Measurements from ENCODE around the gene MPPED2.

Gene MPPED2

DNA sequence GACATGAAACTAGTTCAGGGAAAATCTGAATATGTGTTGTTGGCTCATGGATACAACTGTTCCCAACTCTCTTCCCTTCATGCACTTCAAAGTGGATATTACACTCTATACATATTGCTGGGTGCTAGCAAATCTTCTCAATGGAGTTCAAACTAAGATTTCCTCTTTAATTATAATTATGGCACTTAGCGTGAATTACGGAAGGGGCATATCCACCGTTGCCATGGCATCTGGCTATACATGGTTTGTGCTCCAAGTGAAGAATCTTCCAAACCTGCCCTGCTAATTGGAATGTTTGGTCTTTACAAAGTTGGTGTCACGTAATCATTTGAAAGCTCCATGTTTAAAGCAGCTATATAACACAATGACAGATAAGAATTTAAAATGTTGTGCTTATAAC is 5.6 kb downstream of the MPPED2 start:
- H3K4me3 ChIP-seq (ENCODE audit: low read depth, low read length): no peak overlapping the region
- no peak for TF ChIP-seq CTCF (IDR thresholded peaks at IDR 0.05; ENCODE audit: insufficient read depth, low read depth, low read length, missing control alignments)
- no peak for DNase-seq (ENCODE audit: low read depth)

DNA sequence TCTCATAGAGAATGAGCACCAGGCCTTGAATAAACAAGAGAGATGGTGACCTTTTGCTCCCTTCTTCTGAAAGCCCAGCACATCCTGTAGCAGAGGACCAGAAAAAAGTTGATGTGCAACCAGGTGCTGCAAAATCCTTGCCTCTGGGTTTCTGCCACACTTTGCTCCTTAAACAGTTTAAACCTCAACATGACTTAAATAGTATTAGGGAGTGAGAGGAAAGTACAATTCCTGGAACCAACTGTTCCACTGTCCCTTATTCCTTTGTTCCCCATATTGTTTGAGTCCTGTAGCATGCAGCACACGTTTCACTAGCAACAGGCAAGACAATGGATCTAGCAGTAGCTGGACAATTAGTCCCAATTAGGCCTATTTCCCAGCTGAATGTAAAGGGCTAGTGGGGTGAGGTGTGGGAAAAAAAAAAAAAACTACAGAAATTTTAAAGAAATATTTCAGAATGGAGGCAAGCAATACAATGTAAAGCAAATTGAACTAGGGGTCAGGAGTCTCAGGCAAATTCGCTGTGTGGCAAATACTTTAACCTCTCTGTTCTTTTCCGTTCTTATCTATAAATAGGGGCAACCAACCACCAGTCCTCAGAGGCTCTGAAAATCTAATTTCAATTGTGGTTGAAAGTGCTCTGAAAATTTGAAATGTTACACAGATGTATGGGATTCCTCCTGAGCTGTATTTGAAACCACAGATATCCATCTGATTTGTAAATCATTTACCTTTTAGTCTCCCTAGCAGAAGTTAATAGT is 6.6 kb downstream of the MPPED2 start:
- no peak for DNase-seq (ENCODE audit: low read depth)
- H3K4me3 ChIP-seq (ENCODE audit: low read depth, low read length): no peak overlapping the region
- no peak for TF ChIP-seq CTCF (IDR thresholded peaks at IDR 0.05; ENCODE audit: insufficient read depth, low read depth, low read length, missing control alignments)

DNA sequence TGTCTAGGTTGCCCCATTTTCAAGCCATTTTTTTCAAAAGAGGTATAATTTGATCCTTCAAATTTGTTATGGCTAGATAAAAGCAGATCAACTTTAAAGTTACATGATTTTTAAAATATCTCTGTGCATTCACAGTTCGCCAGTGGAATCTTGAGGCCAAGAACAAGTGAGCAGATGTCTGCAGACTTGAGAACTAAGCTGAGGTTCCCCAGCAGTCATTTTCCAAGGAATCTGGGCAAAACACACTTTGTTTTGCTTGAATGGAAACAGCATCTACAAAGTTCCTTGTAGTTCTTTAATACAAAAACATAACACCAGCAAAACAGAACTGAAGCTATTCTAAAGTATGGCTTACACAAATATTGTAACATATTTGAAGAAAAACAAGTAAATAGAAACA is 7.7 kb downstream of the MPPED2 start:
- H3K4me3 ChIP-seq (ENCODE audit: low read depth, low read length): no peak overlapping the region
- no peak for DNase-seq (ENCODE audit: low read depth)
- TF ChIP-seq CTCF (IDR thresholded peaks at IDR 0.05; ENCODE audit: insufficient read depth, low read depth, low read length, missing control alignments): no peak

DNA sequence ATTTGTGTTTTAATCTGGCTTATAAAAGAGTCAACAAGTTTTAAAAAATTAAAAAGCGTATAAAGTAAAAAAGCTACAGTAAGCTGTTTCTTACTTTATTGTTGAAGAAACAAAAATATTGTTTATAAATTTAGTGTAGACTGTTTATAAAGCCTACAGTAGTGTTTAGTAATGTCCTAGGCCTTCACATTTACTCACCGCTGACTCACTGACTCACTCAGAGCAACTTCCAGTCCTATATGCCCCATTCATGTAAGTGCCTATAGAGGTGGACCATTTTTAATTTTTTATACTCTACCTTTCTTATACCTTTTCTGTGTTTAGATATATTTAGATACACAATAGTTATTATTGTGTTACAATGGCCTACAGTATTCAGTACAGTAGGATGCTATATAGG is 12.2 kb downstream of the MPPED2 start:
- DNase-seq (ENCODE audit: low read depth): no peak
- TF ChIP-seq CTCF (IDR thresholded peaks at IDR 0.05; ENCODE audit: insufficient read depth, low read depth, low read length, missing control alignments): no peak
- H3K4me3 ChIP-seq (ENCODE audit: low read depth, low read length): no peak overlapping the region

DNA sequence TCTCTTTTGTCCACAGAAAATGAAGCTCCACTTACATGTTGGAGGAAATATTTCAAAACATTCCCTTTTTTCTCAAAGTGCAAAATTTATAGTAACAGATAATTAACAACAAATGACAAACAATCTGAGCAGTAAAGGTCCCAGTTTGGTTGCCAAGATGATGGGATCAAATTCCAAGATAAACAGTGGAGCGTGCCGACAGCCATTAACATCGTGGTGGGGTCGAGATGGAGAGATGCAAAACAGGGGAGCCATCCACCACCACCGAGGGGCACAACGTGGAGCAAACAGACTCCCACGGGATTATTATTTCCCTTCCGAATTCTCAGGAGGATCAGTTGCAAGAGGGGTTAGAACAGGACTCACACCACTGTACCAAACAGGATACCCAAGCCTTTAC is 17.2 kb downstream of the MPPED2 start:
- no peak overlapping the region for H3K4me3 ChIP-seq (ENCODE audit: low read depth, low read length)
- no peak for DNase-seq (ENCODE audit: low read depth)
- no peak for TF ChIP-seq CTCF (IDR thresholded peaks at IDR 0.05; ENCODE audit: insufficient read depth, low read depth, low read length, missing control alignments)

DNA sequence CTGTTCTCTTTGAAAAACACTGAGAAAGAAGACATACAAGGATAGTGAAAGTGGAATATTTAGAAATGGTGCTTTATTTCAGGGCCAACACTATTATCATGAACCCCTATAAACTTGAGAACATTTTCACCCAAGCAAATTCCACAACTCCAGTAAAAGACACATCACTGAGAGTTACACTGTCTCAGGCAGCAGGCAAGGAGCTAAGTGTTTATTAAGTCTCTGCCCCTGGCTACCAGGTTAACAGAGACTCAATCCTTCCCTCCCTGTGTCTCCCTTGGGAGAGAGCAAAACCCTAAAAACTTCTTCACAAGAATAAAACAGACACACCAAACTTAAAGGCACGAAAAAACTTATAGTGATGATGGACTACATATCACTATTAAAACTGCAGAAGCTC is 18.5 kb downstream of the MPPED2 start:
- no peak overlapping the region for H3K4me3 ChIP-seq (ENCODE audit: low read depth, low read length)
- TF ChIP-seq CTCF (IDR thresholded peaks at IDR 0.05; ENCODE audit: insufficient read depth, low read depth, low read length, missing control alignments): no peak

DNA sequence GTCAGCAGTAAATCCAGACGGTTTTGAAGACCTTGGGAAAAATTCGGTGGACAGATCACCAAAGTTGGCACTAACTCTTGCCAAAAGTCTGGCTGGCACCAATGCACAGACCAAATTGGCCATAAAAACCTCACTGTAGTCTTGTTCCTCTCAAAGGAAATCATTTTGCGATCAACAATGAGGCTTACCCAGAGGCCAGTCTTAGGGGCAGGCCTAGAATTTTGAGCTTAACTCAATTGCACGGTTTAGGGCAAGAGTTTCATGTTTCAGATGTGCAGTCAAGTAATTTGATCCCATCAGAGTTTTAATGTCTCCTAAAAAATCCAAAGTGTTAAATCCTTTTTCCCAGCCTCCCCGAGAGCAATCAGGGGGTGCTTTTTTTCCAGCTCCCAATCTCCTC is 19.0 kb downstream of the MPPED2 start:
- DNase-seq (ENCODE audit: low read depth): no peak

More for the DNA sequence above, 18.5 kb downstream of the MPPED2 start:
- no peak for DNase-seq (ENCODE audit: low read depth)

More for the DNA sequence above, 19.0 kb downstream of the MPPED2 start:
- no peak overlapping the region for H3K4me3 ChIP-seq (ENCODE audit: low read depth, low read length)
- no peak for TF ChIP-seq CTCF (IDR thresholded peaks at IDR 0.05; ENCODE audit: insufficient read depth, low read depth, low read length, missing control alignments)
